Activated CD8-positive, alpha-beta T cell treated with anti-CD3 and anti-CD28 coated beads, Interleukin-2, amount 10 ng/mL, durations not matched to agents 7 days and 5 days (primary cell): ENCODE results near the gene KCNH3. TPM values are rescaled to one million over a fixed set of nuclear protein-coding genes. Genes with fewer than 3 reads are reported as not detected.
A peak's percentile ranks its signal among the peaks of the same experiment; 100 is the strongest.
"Not testable (repeated sequence)": the region's sequence is repeated elsewhere in the genome, so short reads cannot be mapped to it uniquely, and the experiment has no call there.

Source experiments
- ATAC-seq: fragments of 150-1000 bp; cut with Tn5 transposase; one replicate; pipeline ENCODE4 v1.10.0; 2021; ENCODE audit warnings: moderate library complexity
- CTCF ChIA-PET: fragments of 350-600 bp; sonication (Branson Sonifier 250); formaldehyde crosslinking; loops from one replicate; lab custom pipeline; 2021; ENCODE audit warnings: antibody characterized with exemption; lab: Charles Lee
- POLR2A ChIA-PET: fragments of 350-600 bp; sonication (Branson Sonifier 250); formaldehyde crosslinking; loops from one replicate; lab custom pipeline; 2021; ENCODE audit warnings: antibody characterized with exemption; lab: Charles Lee
- DNase-seq: peaks from one replicate; pipeline ENCODE4 v3.0.0-alpha.2; 2020
- H3K27ac Mint-ChIP-seq: one replicate; pipeline ENCODE4 v1.8.0; 2021; ENCODE audit warnings: mild to moderate bottlenecking, mixed read lengths
- H3K27me3 Mint-ChIP-seq: one replicate; pipeline ENCODE4 v1.8.0; 2021; ENCODE audit warnings: low read depth, mixed read lengths
- H3K36me3 Mint-ChIP-seq: one replicate; pipeline ENCODE4 v1.8.0; 2021; ENCODE audit warnings: low read depth, mixed read lengths
- H3K4me1 Mint-ChIP-seq: one replicate; pipeline ENCODE4 v1.8.0; 2021; ENCODE audit warnings: low read depth, mixed read lengths
- H3K4me3 Mint-ChIP-seq: one replicate; pipeline ENCODE4 v1.8.0; 2021; ENCODE audit warnings: mild to moderate bottlenecking, mixed read lengths
- H3K9me3 Mint-ChIP-seq: one replicate; pipeline ENCODE4 v1.8.0; 2022; ENCODE audit warnings: mixed read lengths; ENCODE audit not compliant: insufficient read depth
- total RNA-seq, 2 experiments: library from RNA; stranded (reverse); gene quantifications; one replicate each; pipeline ENCODE4 v1.2.3, GENCODE V29; 2021

Gene KCNH3
- total RNA-seq, 2 experiments from 2014 or later = 5.1 to 5.3 TPM

GRCh38 chr12:49527361-49528130 is 11.3 kb upstream of the KCNH3 start:
- Mint-ChIP-seq H3K27ac (no peak overlapping the region), H3K9me3 (no peaks in the 10 kb centered on the region), H3K36me3 (no peaks in the 10 kb centered on the region), H3K4me3 (no peak overlapping the region), H3K4me1 (peaks cover 3% of the 10 kb centered on the region), H3K27me3 (peaks cover under 1% of the 10 kb centered on the region)
- ATAC-seq (no peak), DNase-seq (no peak)
- ChIA-PET POLR2A (interaction anchor here (0.5 to 0.7 kb wide), 2 partner anchors 23 to 1651 kb away, joined by 3 read pairs; no protein-coding TSS in a partner anchor), CTCF (interaction anchor here (1.1 to 7.3 kb wide), 5 partner anchors 13 to 185 kb away, joined by 3 to 45 read pairs (median 4); no protein-coding TSS in a partner anchor)

- CTCF ChIA-PET = interaction anchor here (7.3 kb wide), 1 partner anchor 172 kb away, joined by 45 read pairs; no protein-coding TSS in a partner anchor
- POLR2A ChIA-PET = no interaction called here
- H3K27ac Mint-ChIP-seq = no peak overlapping the region
- peaks cover 3% of the 10 kb centered on the region for H3K4me1 Mint-ChIP-seq
- H3K9me3 Mint-ChIP-seq = no peaks in the 10 kb centered on the region
- ATAC-seq = no peak
- DNase-seq = no peak
- H3K27me3 Mint-ChIP-seq = peaks cover 3% of the 10 kb centered on the region
- no peak overlapping the region for H3K4me3 Mint-ChIP-seq
- no peaks in the 10 kb centered on the region for H3K36me3 Mint-ChIP-seq
Measured at GRCh38 chr12:49529414-49529813, 9.4 kb upstream of the KCNH3 start.

GRCh38 chr12:49531745-49532144 is 7.1 kb upstream of the KCNH3 start:
- H3K27me3 Mint-ChIP-seq = peaks cover 18% of the 10 kb centered on the region
- H3K36me3 Mint-ChIP-seq = no peaks in the 10 kb centered on the region
- peaks cover 3% of the 10 kb centered on the region for H3K4me1 Mint-ChIP-seq
- CTCF ChIA-PET = interaction anchor here (1.0 to 2.3 kb wide), 4 partner anchors 50 to 243 kb away, joined by 4 to 12 read pairs (median 4); no protein-coding TSS in a partner anchor
- H3K9me3 Mint-ChIP-seq = no peaks in the 10 kb centered on the region
- DNase-seq (no peak), ATAC-seq (no peak)
- H3K27ac Mint-ChIP-seq = no peak overlapping the region
- no peak overlapping the region for H3K4me3 Mint-ChIP-seq
- POLR2A ChIA-PET = interaction anchor here (0.6 kb wide), 1 partner anchor 349 kb away, joined by 3 read pairs; no protein-coding TSS in a partner anchor

DNA sequence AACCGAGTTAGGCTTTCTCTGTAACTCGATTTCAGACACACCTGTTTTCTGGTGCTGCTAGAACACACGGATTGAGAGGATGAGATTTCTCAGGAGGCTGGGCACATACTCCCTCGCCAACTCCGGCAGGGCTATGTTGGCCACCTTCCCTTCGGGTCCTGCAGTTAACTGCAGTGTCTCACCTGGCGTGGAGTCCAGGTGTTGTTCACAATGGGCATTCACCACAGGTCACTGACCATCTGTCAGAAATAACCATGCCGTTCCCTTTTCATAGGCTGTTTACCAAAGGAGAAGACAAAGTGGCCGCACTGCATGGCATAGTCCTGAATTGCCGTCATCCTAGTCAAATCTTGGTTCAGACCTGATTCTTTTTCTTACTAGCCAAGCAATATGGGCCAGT is 5.5 kb upstream of the KCNH3 start:
- Mint-ChIP-seq H3K4me3 (no peak overlapping the region), H3K9me3 (no peaks in the 10 kb centered on the region), H3K27ac (no peak overlapping the region), H3K36me3 (no peaks in the 10 kb centered on the region), H3K4me1 (peaks cover 8% of the 10 kb centered on the region), H3K27me3 (peaks cover 31% of the 10 kb centered on the region)
- ATAC-seq = no peak
- ChIA-PET CTCF (interaction anchor here (1.4 to 2.3 kb wide), 3 partner anchors 48 to 186 kb away, joined by 4 to 12 read pairs (median 5); no protein-coding TSS in a partner anchor), POLR2A (no interaction called here)
- no peak for DNase-seq

DNA sequence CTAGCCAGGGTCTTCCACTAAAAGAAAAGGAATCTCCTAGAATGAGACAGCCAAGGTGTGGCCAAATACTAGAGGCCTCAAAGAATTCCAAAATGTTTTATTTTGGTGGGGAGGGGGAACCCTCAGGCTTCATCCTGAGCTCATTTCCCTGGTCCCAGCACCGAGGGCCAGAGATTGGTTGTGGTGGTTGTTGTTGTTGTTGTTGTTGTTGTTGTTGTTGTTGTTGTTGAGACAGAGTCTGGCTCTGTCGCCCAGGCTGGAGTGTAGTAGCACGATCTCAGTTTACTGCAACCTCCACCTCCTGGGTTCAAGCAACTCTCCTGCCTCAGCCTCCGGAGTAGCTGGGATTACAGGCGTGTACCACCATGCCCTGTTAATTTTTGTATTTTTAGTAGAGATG is 4.7 kb upstream of the KCNH3 start:
- H3K9me3 Mint-ChIP-seq, DNase-seq, H3K27ac Mint-ChIP-seq, H3K36me3 Mint-ChIP-seq, H3K4me1 Mint-ChIP-seq, H3K4me3 Mint-ChIP-seq, ATAC-seq: not testable (repeated sequence)
- ChIA-PET CTCF (interaction anchor here (1.2 to 1.4 kb wide), 3 partner anchors 20 to 175 kb away, joined by 3 to 7 read pairs (median 3); no protein-coding TSS in a partner anchor), POLR2A (interaction anchor here (1.0 kb wide), 1 partner anchor 208 kb away, joined by 3 read pairs; no protein-coding TSS in a partner anchor)
- peaks cover 32% of the 10 kb centered on the region for H3K27me3 Mint-ChIP-seq

DNA sequence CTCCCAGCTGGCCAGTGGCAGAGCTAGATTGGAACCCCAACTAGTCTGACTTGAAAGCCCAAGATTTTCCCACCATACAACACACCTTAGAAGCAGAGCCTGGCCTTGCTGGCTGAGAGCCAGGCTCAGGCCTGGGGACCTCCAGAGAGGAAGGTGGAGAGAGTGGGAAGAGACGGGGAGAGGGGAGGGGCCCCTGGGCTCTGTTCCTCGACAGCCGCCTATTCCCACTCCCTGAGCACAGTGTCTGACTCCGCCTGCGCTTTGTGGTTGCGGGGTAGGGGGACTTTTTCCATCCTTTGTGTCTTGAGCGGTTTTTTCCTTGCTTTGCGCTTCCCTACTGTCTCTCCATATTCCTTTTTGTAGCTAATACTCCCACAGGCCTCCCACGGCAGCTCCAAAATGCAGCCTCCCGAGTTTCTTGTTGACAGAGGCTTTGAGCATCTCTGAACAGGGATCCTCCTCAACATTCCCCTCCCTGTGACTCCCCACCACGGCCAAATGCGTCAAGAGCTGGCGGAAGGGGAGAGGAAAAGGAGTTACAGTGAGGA is 4.0 kb upstream of the KCNH3 start:
- peaks cover 37% of the 10 kb centered on the region for H3K27me3 Mint-ChIP-seq
- DNase-seq (no peak), ATAC-seq (no peak)
- ChIA-PET CTCF (interaction anchor here (1.2 to 1.4 kb wide), 3 partner anchors 21 to 176 kb away, joined by 3 to 7 read pairs (median 3); no protein-coding TSS in a partner anchor), POLR2A (interaction anchor here (1.0 kb wide), 1 partner anchor 207 kb away, joined by 3 read pairs; no protein-coding TSS in a partner anchor)
- H3K4me1 Mint-ChIP-seq = peaks cover 8% of the 10 kb centered on the region
- no peak overlapping the region for H3K4me3 Mint-ChIP-seq
- no peaks in the 10 kb centered on the region for H3K9me3 Mint-ChIP-seq
- no peaks in the 10 kb centered on the region for H3K36me3 Mint-ChIP-seq
- no peak overlapping the region for H3K27ac Mint-ChIP-seq

DNA sequence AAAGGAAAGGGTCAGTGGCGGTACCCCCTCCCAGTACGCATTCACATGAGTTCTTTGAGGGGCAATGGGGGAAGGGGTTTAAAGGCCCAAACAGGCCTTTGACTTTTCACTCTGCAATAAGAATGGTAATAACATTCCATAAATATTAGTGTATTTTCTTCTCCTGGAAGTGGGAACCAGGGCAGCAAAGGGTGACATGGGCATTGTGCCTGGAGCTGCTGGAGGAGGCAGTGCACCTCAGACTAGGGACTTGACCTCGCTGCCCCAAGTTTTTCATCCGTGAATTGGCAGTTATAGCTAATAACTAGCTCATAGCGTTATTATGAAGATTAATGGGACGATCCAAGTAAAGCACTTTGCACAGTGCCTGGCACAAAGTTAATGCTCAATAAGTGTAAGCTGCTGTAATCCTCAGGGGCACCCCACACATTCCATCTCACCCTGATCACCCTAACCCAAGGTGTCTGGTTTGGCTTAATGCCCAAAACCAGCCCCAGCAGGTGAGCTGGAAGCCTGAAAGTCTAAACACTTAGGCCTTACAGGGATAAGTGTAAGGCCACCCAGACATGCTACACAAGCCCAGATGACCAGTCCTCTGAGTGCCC is 2.8 kb upstream of the KCNH3 start:
- H3K9me3 Mint-ChIP-seq = no peaks in the 10 kb centered on the region
- CTCF ChIA-PET = interaction anchor here (0.9 to 1.4 kb wide), 5 partner anchors 17 to 189 kb away, joined by 3 to 7 read pairs (median 5); partner anchors contain the start of gene DNAJC22
- no peak for ATAC-seq
- peaks cover 17% of the 10 kb centered on the region for H3K4me1 Mint-ChIP-seq
- POLR2A ChIA-PET = interaction anchor here (0.6 kb wide), 1 partner anchor 10 kb away, joined by 3 read pairs; no protein-coding TSS in a partner anchor
- DNase-seq = no peak
- no peak overlapping the region for H3K4me3 Mint-ChIP-seq
- no peaks in the 10 kb centered on the region for H3K36me3 Mint-ChIP-seq
- H3K27me3 Mint-ChIP-seq = peaks cover 45% of the 10 kb centered on the region
- H3K27ac Mint-ChIP-seq = no peak overlapping the region

GRCh38 chr12:49536526-49537071 is 2.2 kb upstream of the KCNH3 start:
- DNase-seq (no peak), ATAC-seq (no peak)
- no peak overlapping the region for H3K4me3 Mint-ChIP-seq
- no peaks in the 10 kb centered on the region for H3K36me3 Mint-ChIP-seq
- peaks cover 50% of the 10 kb centered on the region for H3K27me3 Mint-ChIP-seq
- H3K9me3 Mint-ChIP-seq = no peaks in the 10 kb centered on the region
- peaks cover 21% of the 10 kb centered on the region for H3K4me1 Mint-ChIP-seq
- CTCF ChIA-PET = interaction anchor here (0.9 to 1.5 kb wide), 8 partner anchors 11 to 189 kb away, joined by 3 to 7 read pairs (median 4); partner anchors contain the start of gene DNAJC22
- POLR2A ChIA-PET = interaction anchor here (0.6 to 0.7 kb wide), 2 partner anchors 10 to 18 kb away, joined by 3 to 4 read pairs; no protein-coding TSS in a partner anchor
- no peak overlapping the region for H3K27ac Mint-ChIP-seq

DNA sequence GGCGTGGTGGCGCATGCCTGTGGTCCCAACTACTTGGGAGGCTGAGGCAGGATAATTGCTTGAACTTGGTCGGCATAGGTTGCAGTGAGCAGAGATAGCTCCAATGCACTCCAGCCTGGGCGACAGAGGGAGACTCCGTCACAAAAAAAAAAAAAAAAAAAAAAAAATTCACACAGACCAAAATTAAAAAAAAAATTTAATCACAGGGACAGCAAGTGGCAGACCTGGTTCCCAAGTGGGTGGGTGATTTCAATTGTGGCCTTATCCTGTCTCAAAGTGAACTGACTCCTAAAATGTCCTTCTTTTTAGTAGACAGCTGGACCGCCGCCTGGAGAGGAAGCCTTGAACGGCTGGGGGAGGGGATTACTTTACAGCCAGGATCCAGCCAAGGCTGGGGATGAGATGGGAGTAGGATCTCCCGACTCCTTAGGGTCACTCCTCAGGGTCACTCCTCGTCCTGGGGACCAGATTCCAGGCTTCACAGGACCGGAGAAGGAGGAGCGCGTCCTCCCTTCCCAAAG is 1.5 kb upstream of the KCNH3 start:
- H3K4me3 Mint-ChIP-seq = peak overlapping the region; percentile 67
- H3K9me3 Mint-ChIP-seq = no peaks in the 10 kb centered on the region
- CTCF ChIA-PET = interaction anchor here (1.0 to 2.6 kb wide), 6 partner anchors 12 to 189 kb away, joined by 3 to 7 read pairs (median 4); partner anchors contain the start of gene FMNL3
- H3K36me3 Mint-ChIP-seq = no peaks in the 10 kb centered on the region
- POLR2A ChIA-PET = interaction anchor here (0.7 kb wide), 1 partner anchor 18 kb away, joined by 4 read pairs; no protein-coding TSS in a partner anchor
- H3K4me1 Mint-ChIP-seq = peaks cover 23% of the 10 kb centered on the region
- no peak for ATAC-seq
- peaks cover 50% of the 10 kb centered on the region for H3K27me3 Mint-ChIP-seq
- H3K27ac Mint-ChIP-seq = no peak overlapping the region
- DNase-seq = no peak

- H3K9me3 Mint-ChIP-seq = no peaks in the 10 kb centered on the region
- peaks cover 29% of the 10 kb centered on the region for H3K4me1 Mint-ChIP-seq
- DNase-seq = peak; percentile 41
- ChIA-PET POLR2A (interaction anchor here (1.6 kb wide), 1 partner anchor 27 kb away, joined by 4 read pairs; no protein-coding TSS in a partner anchor), CTCF (interaction anchor here (1.0 to 2.6 kb wide), 5 partner anchors 13 to 190 kb away, joined by 3 to 7 read pairs (median 4); partner anchors contain the start of gene FMNL3)
- peaks cover 47% of the 10 kb centered on the region for H3K27me3 Mint-ChIP-seq
- ATAC-seq = peak; percentile 22
- peak overlapping the region; percentile 67 for H3K4me3 Mint-ChIP-seq
- H3K27ac Mint-ChIP-seq = no peak overlapping the region
- no peaks in the 10 kb centered on the region for H3K36me3 Mint-ChIP-seq
Measured at GRCh38 chr12:49537752-49538509, 899 bp upstream of the KCNH3 start.
